CD1c-positive myeloid dendritic cell (primary cell): ENCODE measurements around the gene MTFR2.

Experiments used
- DNase-seq: peaks from one replicate; pipeline ENCODE4 v3.0.0-alpha.2; 2016; ENCODE audit errors: extremely low spot score

MTFR2 gene

GRCh38 chr6:136249811-136250685 lies at the start of gene MTFR2:
Gene MTFR2, minus strand, starts transcription at chr6:136250311. Its CDS starts 1,212 bp downstream, at chr6:136249099.
- peak; percentile 100 for DNase-seq

- DNase-seq = no peak
Measured at GRCh38 chr6:136294621-136295020, 44.5 kb upstream of the MTFR2 start.

DNA sequence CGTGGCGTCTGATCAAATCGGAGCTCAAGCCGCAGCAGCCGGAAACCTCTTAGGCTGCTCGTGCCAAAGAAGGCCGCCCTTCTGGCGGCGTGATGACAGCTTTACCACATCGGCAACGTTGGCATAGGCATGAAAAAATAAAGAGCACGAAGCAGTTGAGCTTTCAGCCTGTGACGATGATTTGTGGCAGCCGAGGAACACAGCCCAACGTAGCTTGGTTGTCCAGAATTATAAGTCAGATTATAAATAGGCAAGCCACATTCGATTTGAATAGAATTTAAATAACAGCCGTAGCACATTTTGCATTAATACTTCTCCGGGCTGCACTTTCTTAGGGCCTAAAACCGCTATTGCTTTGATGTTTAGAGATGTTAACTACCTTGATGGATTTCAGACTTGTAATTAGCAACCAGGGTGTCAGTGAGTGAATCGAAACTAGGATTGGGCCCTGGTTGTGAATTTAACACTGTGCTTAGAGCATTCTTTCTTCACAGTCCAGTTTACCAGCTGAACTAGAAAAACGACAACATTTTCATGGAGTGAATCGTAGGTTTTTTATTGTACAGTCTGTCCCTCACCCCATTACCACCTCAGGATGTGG lies 40.4 kb upstream of the MTFR2 start:
- DNase-seq = peak; percentile 89

GRCh38 chr6:136289579-136290409 lies 39.7 kb upstream of the MTFR2 start, which contains the start of gene BCLAF1:
Gene BCLAF1, minus strand, starts transcription at chr6:136289846. Its CDS starts 9,980 bp downstream, at chr6:136279866.
- peak; percentile 100 for DNase-seq

DNA sequence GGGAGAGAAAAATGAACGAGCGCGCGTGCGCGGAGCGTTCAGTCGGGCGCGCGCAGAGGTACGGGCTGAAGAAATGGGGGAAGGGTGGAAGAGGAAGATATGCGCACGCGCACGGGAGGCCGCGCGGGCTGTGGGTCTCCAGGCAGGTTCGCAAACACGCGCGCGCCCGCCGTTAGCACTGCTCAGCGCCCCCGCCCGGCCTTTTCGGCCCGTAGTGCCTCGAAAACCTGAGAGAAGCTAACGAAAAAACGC lies 39.1 kb upstream of the MTFR2 start:
- DNase-seq = peak; percentile 97

- DNase-seq = peak; percentile 97
Measured at GRCh38 chr6:136288566-136289326, 38.6 kb upstream of the MTFR2 start.

GRCh38 chr6:136284909-136285308 lies 34.8 kb upstream of the MTFR2 start:
- DNase-seq = peak; percentile 34

GRCh38 chr6:136282906-136283305 lies 32.8 kb upstream of the MTFR2 start:
- DNase-seq = no peak

- no peak for DNase-seq
Measured at GRCh38 chr6:136280032-136280609, 30.0 kb upstream of the MTFR2 start.

DNA sequence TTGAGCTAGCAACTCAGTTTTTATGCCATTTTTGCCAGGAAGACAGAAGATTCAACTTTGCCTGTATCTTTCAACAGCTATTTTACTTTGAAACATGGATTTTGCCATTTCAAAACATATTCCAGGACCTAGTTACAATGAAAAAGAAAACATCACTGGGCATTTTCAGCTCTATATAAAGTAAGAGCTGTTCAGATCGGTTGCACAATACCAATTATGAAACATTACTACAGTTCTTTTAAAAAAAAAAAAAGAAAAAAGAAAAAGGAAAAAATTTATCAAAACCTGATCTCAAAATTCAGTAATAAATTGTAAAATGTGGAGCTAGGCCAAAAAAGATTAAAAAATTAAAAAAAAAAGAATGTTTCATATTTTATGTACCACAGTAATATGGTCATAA lies 24.0 kb upstream of the MTFR2 start:
- no peak for DNase-seq

DNA sequence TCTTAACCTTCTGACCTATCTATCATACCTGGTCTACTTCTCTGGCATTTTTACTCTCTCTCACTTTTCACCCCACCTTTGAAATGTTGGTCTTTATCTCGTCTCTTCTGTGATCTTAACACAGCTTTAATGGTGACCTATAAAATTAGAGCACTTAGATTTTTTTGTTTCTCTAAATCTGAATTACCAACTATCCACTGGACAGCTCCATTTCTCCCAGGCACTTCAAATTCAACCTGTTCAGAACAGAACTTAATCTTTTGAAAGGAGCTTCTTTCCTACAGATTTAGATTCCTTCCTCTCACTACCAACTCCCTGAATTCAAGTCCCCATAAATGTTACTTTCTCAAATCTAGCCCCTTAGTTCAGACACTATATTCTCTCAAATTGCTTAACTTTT lies 15.0 kb upstream of the MTFR2 start:
- no peak for DNase-seq

- no peak for DNase-seq
Measured at GRCh38 chr6:136262940-136263339, 12.8 kb upstream of the MTFR2 start.

GRCh38 chr6:136254851-136255466 lies 4.8 kb upstream of the MTFR2 start:
- DNase-seq = no peak

GRCh38 chr6:136253734-136254133 lies 3.6 kb upstream of the MTFR2 start:
- no peak for DNase-seq

DNA sequence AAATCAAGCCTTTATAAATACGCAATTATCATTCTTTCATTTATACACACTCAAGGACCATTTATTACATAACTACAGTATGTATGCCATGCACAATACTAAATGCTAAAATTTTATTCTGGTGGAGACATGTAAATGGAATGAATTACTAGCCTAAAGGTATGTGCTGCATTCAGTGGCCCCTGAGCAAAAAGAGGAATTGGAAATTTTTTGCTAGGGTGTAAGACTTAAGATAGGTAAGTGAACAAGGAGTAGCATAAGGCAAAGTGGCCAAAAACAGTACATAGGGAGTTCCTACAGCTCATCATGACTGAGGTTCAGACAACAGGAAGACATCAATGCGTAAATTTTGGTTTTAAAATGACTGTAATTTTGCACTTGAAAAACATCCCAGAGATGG lies 2.3 kb upstream of the MTFR2 start:
- DNase-seq = no peak

DNA sequence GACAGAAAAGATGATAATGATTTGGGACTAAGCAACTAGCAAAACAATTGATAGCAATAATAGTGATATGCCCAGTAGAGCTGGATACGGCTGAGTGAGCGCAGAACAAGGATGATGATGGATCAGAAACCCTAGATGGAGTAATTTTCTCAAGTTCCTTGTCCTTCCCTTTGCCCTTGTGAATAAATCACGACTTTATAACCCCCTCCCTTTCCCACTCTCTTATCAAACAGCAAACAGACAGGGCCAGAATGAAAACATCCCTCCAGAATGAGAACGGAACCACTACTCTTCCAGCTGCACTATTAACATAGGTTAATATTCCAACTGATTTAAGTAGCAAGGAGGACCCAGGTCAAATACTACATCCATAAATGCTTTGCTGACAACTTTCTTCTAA lies 1.3 kb upstream of the MTFR2 start:
- DNase-seq = no peak

GRCh38 chr6:136250686-136251008 lies 536 bp upstream of the MTFR2 start:
- DNase-seq = peak; percentile 17

DNA sequence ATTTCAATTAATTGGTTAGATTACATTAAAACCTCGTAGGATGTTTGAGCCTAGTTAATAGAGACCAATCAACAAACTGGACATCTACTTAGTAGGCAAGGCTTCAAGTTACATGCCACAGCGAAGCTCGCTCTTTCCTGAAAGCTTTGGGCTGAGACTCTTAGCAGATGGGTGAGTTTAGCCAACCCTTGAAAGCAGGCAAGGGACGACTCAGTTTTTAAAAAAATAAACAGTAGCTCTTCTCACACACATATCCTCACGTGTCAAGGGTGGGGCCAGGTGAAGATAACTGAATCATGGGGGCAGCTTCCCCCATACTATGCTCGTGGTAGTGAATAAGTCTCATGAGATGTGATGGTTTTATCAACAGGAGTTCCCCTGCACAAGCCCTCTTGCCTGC lies 775 bp downstream of the MTFR2 start:
- no peak for DNase-seq

DNA sequence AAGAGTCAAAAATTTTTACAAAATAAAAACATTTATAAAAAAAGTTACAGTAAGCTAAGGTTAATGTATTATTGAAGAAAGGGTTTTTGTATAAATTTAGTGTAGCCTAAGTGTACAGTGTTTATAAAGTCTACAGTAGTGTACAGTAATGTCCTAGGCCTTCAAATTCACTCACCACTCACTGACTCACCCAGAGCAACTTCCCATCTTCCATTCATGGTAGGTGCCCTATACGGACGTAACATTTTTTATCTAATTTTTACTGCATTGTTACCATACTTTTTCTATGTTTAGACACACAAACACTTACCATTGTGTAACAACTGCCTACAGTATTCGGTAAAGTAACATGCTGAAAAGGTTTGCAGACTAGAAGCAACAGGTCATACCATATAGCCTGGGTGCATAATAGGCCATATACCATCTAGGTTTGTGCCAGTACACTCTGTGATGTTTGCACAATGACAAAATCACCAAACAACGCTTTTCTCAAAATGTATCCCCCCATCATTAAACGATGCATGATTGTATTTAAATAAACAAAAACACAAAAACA lies 6.0 kb downstream of the MTFR2 start:
- no peak for DNase-seq

DNA sequence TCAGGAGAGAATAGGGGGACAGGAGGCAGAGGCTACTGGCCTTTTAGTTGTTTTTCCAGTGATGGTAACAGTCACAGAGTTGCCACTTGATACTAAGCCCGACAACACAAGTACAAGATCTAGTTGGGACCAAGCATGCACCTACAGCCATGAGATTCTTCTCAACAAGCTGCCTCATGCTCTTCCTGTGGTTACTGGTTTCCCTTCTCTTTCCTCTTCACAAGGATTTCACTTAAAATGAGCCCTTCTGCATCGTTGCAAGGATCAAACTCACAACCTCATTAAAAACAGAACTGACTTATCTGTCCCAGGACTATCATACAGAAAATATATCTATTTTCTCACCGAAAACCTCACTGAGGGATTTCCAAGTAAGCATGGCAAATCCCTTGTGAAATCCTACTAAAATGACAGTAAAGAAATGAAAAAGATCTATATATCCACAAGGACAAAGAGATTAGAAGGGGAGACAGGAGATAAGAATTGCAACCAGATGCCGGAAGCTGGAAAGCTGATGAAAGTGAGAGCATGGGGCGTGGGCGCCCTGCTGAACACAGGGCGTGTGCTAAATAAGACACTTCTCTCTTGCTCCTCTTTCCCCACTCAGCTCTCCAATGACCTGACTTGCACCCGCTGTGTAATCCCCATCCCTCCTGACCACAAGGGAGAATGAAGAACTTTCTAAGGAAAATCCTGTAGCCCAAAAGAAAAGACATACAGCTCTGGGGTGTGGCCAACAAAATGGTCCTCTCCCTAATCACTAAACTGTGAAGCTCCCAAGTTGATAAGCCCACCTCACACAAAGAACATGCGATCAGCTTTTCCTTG lies 13.4 kb downstream of the MTFR2 start:
- DNase-seq = peak; percentile 79
